PC-3 (cell line): ENCODE measurements around the gene GXYLT2. TPM values are rescaled to one million over a fixed set of nuclear protein-coding genes. Genes with fewer than 3 reads are reported as not detected.

Source experiments
- ATAC-seq: fragments of 200-7000 bp; cut with Tn5 transposase; 2 replicates; pipeline ENCODE4 v1.9.1; 2020; ENCODE audit warnings: mild to moderate bottlenecking, moderate library complexity
- BruUV-seq: library from RNA; stranded (reverse); fragments of 400-500 nt; replicated peaks from 2 replicates; lab custom pipeline; 2021; lab: Mats Ljungman, UMichigan
- CTCF ChIA-PET: fragments of 300-600 bp; sonication (Branson Sonifier 250); formaldehyde crosslinking; loops from one replicate; lab custom pipeline; 2022; ENCODE audit warnings: antibody characterized with exemption; lab: Charles Lee
- POLR2A ChIA-PET: fragments of 300-600 bp; sonication (Branson Sonifier 250); formaldehyde crosslinking; loops from one replicate; lab custom pipeline; 2022; ENCODE audit warnings: antibody characterized with exemption; ENCODE audit not compliant: unreplicated experiment; lab: Charles Lee
- DNase-seq: peaks from one replicate; pipeline ENCODE4 v3.0.0-alpha.2; 2015
- H2AFZ ChIP-seq: fragments of 300-600 bp; sonication (generic); 2 replicates; pipeline ENCODE4 v1.6.0; 2016; ENCODE audit warnings: antibody characterized with exemption, low read length
- H3F3A ChIP-seq: fragments of 300-600 bp; sonication (generic); one replicate; pipeline ENCODE4 v1.6.0; 2017; ENCODE audit warnings: antibody characterized with exemption, low read length, control low read depth, mild to moderate bottlenecking; ENCODE audit not compliant: unreplicated experiment
- H3K27ac ChIP-seq: fragments of 300-600 bp; sonication (generic); 2 replicates; pipeline ENCODE4 v1.5.1; 2016; ENCODE audit warnings: mild to moderate bottlenecking, low read length
- H3K27me3 ChIP-seq: fragments of 300-600 bp; sonication (generic); 2 replicates; pipeline ENCODE4 v1.6.1; 2016; ENCODE audit warnings: low read length, mixed read lengths
- H3K36me3 ChIP-seq: fragments of 300-600 bp; sonication (generic); 2 replicates; pipeline ENCODE4 v1.6.1; 2016; ENCODE audit warnings: low read depth, mixed run types, low read length, mixed read lengths
- H3K4me1 ChIP-seq: fragments of 300-600 bp; sonication (generic); 2 replicates; pipeline ENCODE4 v1.5.1; 2016; ENCODE audit warnings: low read length; ENCODE audit not compliant: insufficient read depth
- H3K4me2 ChIP-seq: fragments of 300-600 bp; sonication (generic); 2 replicates; pipeline ENCODE4 v1.6.0; 2016; ENCODE audit warnings: low read length
- H3K4me3 ChIP-seq: fragments of 300-600 bp; sonication (generic); 2 replicates; pipeline ENCODE4 v1.5.1; 2016; ENCODE audit warnings: mild to moderate bottlenecking, low read length, mixed read lengths
- H3K79me2 ChIP-seq: fragments of 300-600 bp; sonication (generic); 2 replicates; pipeline ENCODE4 v1.6.1; 2017; ENCODE audit warnings: low read length, mixed read lengths
- H3K9ac ChIP-seq: fragments of 300-600 bp; sonication (generic); 2 replicates; pipeline ENCODE4 v1.6.0; 2016; ENCODE audit warnings: mild to moderate bottlenecking, low read length
- H3K9me2 ChIP-seq: fragments of 300-600 bp; sonication (generic); replicated peaks from 2 replicates; pipeline ENCODE4 v1.6.1; 2016; ENCODE audit warnings: mixed run types, low read length, mixed read lengths
- H3K9me3 ChIP-seq: fragments of 300-600 bp; sonication (generic); 2 replicates; pipeline ENCODE4 v1.6.1; 2016; ENCODE audit warnings: low read length, mixed read lengths
- H4K20me1 ChIP-seq: fragments of 300-600 bp; sonication (generic); 2 replicates; pipeline ENCODE4 v1.6.1; 2016; ENCODE audit warnings: low read length, mixed read lengths
- CTCF ChIP-seq: fragments of 300-600 bp; sonication (generic); conservative IDR thresholded peaks from 2 replicates; pipeline ENCODE4 v1.5.1; 2017; ENCODE audit warnings: antibody characterized with exemption, low read depth, mild to moderate bottlenecking, low read length
- EZH2 ChIP-seq: fragments of 300-600 bp; sonication (generic); IDR thresholded peaks from one replicate; pipeline ENCODE4 v1.6.1; 2017; ENCODE audit warnings: antibody characterized with exemption, mild to moderate bottlenecking, low read length; ENCODE audit not compliant: unreplicated experiment
- EZH2phosphoT487 ChIP-seq: fragments of 300-600 bp; sonication (generic); IDR thresholded peaks from 2 replicates; pipeline ENCODE4 v1.6.1; 2018; ENCODE audit warnings: mild to moderate bottlenecking, antibody characterized with exemption, low read length, borderline replicate concordance
- intact Hi-C: fragments of 100-400 bp; cut with micrococcal nuclease; formaldehyde crosslinking; loops from 2 replicates; pipeline ENCODE4 v1.9.0; 2023
- total RNA-seq: library from RNA; depleted of rRNA; stranded (reverse); fragments of >200 nt; gene quantifications from 2 replicates; pipeline ENCODE4 v1.2.3, GENCODE V29; 2014

GXYLT2 gene
- total RNA-seq, 1 experiment from 2014 or later, result 12.6 TPM

- no peak for ATAC-seq
- peaks cover 36% of the 10 kb centered on the region for H3K36me3 ChIP-seq
Measured at GRCh38 chr3:73009750-73010149, 121.9 kb downstream of the GXYLT2 start.

GRCh38 chr3:73010158-73010557, 122.3 kb downstream of the GXYLT2 start:
- TF ChIP-seq EZH2, result no peak
- no peak for TF ChIP-seq CTCF
- no peak for TF ChIP-seq EZH2phosphoT487
- Histone ChIP-seq H3F3A (no peaks in the 10 kb centered on the region), H3K4me2 (no peak overlapping the region), H4K20me1 (peaks cover 87% of the 10 kb centered on the region), H3K9ac (no peak overlapping the region), H3K4me1 (no peaks in the 10 kb centered on the region), H3K27me3 (no peaks in the 10 kb centered on the region), H3K27ac (no peak overlapping the region), H3K79me2 (peaks cover 100% of the 10 kb centered on the region), H3K36me3 (peaks cover 39% of the 10 kb centered on the region), H2AFZ (no peak overlapping the region), H3K9me2 (no peaks in the 10 kb centered on the region), H3K9me3 (no peaks in the 10 kb centered on the region), H3K4me3 (no peak overlapping the region)
- ATAC-seq (no peak), DNase-seq (no peak)
- no TSS peak for BruUV-seq
- ChIA-PET CTCF (no interaction called here), POLR2A (no interaction called here)
- intact Hi-C loops, result no loop called here

More at GRCh38 chr3:73009750-73010149, 121.9 kb downstream of the GXYLT2 start:
- Histone ChIP-seq H3K9me3 (no peaks in the 10 kb centered on the region), H3F3A (no peaks in the 10 kb centered on the region), H3K4me3 (no peak overlapping the region), H3K4me2 (no peak overlapping the region), H3K27ac (no peak overlapping the region), H3K4me1 (no peaks in the 10 kb centered on the region), H3K9me2 (no peaks in the 10 kb centered on the region), H4K20me1 (peaks cover 83% of the 10 kb centered on the region), H3K79me2 (peaks cover 100% of the 10 kb centered on the region), H3K27me3 (no peaks in the 10 kb centered on the region), H3K9ac (no peak overlapping the region), H2AFZ (no peak overlapping the region)
- POLR2A ChIA-PET, result no interaction called here
- CTCF ChIA-PET, result no interaction called here
- intact Hi-C loops, result no loop called here
- DNase-seq, result no peak
- TF ChIP-seq EZH2 (no peak), EZH2phosphoT487 (no peak), CTCF (no peak)
- BruUV-seq, result no TSS peak

GRCh38 chr3:73018298-73018697, 130.5 kb downstream of the GXYLT2 start:
- H3K9me3 ChIP-seq, result no peaks in the 10 kb centered on the region
- no peak overlapping the region for H2AFZ ChIP-seq
- ChIA-PET POLR2A (no interaction called here), CTCF (no interaction called here)
- no peaks in the 10 kb centered on the region for H3K27me3 ChIP-seq
- no peak overlapping the region for H3K27ac ChIP-seq
- DNase-seq (no peak), ATAC-seq (no peak)
- H3K9me2 ChIP-seq, result no peaks in the 10 kb centered on the region
- H3K4me3 ChIP-seq, result no peak overlapping the region
- H3F3A ChIP-seq, result no peaks in the 10 kb centered on the region
- intact Hi-C loops, result no loop called here
- BruUV-seq, result no TSS peak
- peaks cover 66% of the 10 kb centered on the region for H4K20me1 ChIP-seq
- H3K79me2 ChIP-seq, result peaks cover 100% of the 10 kb centered on the region
- H3K4me2 ChIP-seq, result no peak overlapping the region
- peaks cover 23% of the 10 kb centered on the region for H3K36me3 ChIP-seq
- peaks cover 5% of the 10 kb centered on the region; the same call in 1 of the 2 replicates for H3K4me1 ChIP-seq
- TF ChIP-seq CTCF (no peak), EZH2phosphoT487 (no peak), EZH2 (no peak)
- H3K9ac ChIP-seq, result no peak overlapping the region
